SK-N-SH (cell line): Measurements from ENCODE around the gene SNAI1.

ENCODE experiments used
- CTCF ChIP-seq: fragments of 200-600 bp; sonication (generic); IDR thresholded peaks from 2 replicates; pipeline ENCODE4 v1.6.1; 2017; ENCODE audit warnings: antibody characterized with exemption, mild to moderate bottlenecking, moderate library complexity
- FOXJ3 ChIP-seq: sonication (generic); formaldehyde crosslinking; IDR thresholded peaks from 2 replicates; pipeline ENCODE4 v1.5.1; 2020; ENCODE audit warnings: mild to moderate bottlenecking, missing genetic modification reagents
- FOXM1 ChIP-seq: IDR thresholded peaks from 2 replicates; pipeline ENCODE4 v1.4.0; 2012; ENCODE audit warnings: low read depth, mild to moderate bottlenecking
- POLR2AphosphoS5 ChIP-seq: IDR thresholded peaks from 2 replicates; pipeline ENCODE4 v1.6.1; 2012; ENCODE audit warnings: low read depth, low read length
- RFX5 ChIP-seq: IDR thresholded peaks from 2 replicates; pipeline ENCODE4 v1.6.1; 2012; ENCODE audit warnings: mild to moderate bottlenecking, improper control_type of control experiment, low read length
- SIN3A ChIP-seq: IDR thresholded peaks from 2 replicates; pipeline ENCODE4 v1.6.1; 2012; ENCODE audit warnings: low read depth, mild to moderate bottlenecking, low read length, moderate library complexity, borderline replicate concordance
- SMC3 ChIP-seq: IDR thresholded peaks from 2 replicates; pipeline ENCODE4 v1.6.1; 2012; ENCODE audit warnings: low read depth, low read length, improper control_type of control experiment
- TAF1 ChIP-seq: IDR thresholded peaks from 2 replicates; pipeline ENCODE4 v1.6.1; 2012; ENCODE audit warnings: low read depth, mild to moderate bottlenecking, low read length, moderate library complexity, borderline replicate concordance
- ZBTB33 ChIP-seq: IDR thresholded peaks from 2 replicates; pipeline ENCODE4 v1.4.0; 2012; ENCODE audit warnings: low read depth, borderline replicate concordance

GRCh38 chr20:50013976-50014375 is 31.2 kb downstream of the SNAI1 start:
- TF ChIP-seq RFX5: no peak
- TF ChIP-seq CTCF: no peak
- no peak for TF ChIP-seq SMC3
- no peak for TF ChIP-seq FOXJ3
- TF ChIP-seq TAF1: no peak
- TF ChIP-seq POLR2AphosphoS5: no peak
- no peak for TF ChIP-seq ZBTB33
- TF ChIP-seq FOXM1: no peak
- TF ChIP-seq SIN3A: no peak
